ENCODE measurements around the gene STAT3.

Gene STAT3

DNA sequence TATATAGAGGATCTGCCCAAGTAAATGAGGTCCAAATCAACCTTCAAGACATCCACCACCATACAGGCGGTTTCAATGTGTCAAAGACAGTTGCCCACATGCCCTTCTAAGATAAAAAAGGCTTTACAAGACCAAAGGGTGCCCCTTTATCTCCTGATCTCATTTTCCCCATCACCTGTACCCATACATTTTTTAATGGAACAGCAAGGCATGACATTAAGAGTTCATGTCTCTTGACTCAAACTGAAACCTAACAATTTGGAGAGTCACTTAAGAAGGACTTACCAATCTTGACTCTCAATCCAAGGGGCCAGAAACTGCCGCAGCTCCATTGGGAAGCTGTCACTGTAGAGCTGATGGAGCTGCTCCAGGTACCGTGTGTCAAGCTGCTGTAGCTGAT, 40.1 kb downstream of the STAT3 start:
- no peaks in the 10 kb centered on the region for H3K27me3 ChIP-seq (ENCODE audit: control insufficient read depth, insufficient read depth, low read length)
- no peaks in the 10 kb centered on the region for H3K4me1 ChIP-seq (ENCODE audit: control insufficient read depth, insufficient read depth, low read length)
- peaks cover 9% of the 10 kb centered on the region for H3K36me3 ChIP-seq (ENCODE audit: control insufficient read depth, insufficient read depth, low read length)
- no peak overlapping the region for H3K4me3 ChIP-seq (ENCODE audit: low read length)
- H3K9me3 ChIP-seq (ENCODE audit: control insufficient read depth, low read length) = no peaks in the 10 kb centered on the region
- H3K9ac ChIP-seq (ENCODE audit: low read length) = no peak overlapping the region

DNA sequence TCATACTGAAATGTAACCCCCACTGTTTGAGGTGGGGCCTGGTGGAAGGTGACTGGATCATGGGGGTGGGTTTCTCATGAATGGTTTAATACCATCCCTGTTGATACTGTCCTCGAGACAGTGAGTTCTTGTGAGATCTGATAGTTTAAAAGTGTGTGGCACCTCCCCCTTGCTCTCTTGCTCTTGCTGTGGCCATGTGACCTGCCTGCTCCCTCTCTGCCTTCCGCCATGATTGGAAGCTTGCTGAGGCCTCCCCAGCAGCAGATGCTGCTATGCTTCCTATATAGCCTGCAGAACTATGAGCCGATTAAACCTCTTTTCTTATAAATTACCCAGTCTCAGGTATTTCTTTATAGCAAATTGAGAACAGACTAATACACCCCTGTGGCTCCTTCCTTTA, 40.6 kb downstream of the STAT3 start:
- Histone ChIP-seq H3K4me1 (ENCODE audit: control insufficient read depth, insufficient read depth, low read length) (no peaks in the 10 kb centered on the region), H3K36me3 (ENCODE audit: control insufficient read depth, insufficient read depth, low read length) (peaks cover 9% of the 10 kb centered on the region)

GRCh38 chr17:42347198-42347597, 41.0 kb downstream of the STAT3 start:
- H3K27me3 ChIP-seq (ENCODE audit: control insufficient read depth, insufficient read depth, low read length) = no peaks in the 10 kb centered on the region
- H3K4me1 ChIP-seq (ENCODE audit: control insufficient read depth, insufficient read depth, low read length) = no peaks in the 10 kb centered on the region
- no peaks in the 10 kb centered on the region for H3K9me3 ChIP-seq (ENCODE audit: control insufficient read depth, low read length)
- peaks cover 9% of the 10 kb centered on the region for H3K36me3 ChIP-seq (ENCODE audit: control insufficient read depth, insufficient read depth, low read length)
- no peak overlapping the region for H3K4me3 ChIP-seq (ENCODE audit: low read length)
- H3K9ac ChIP-seq (ENCODE audit: low read length) = no peak overlapping the region

More for the DNA sequence above, 40.6 kb downstream of the STAT3 start:
- H3K9ac ChIP-seq (ENCODE audit: low read length) = no peak overlapping the region
- no peaks in the 10 kb centered on the region for H3K27me3 ChIP-seq (ENCODE audit: control insufficient read depth, insufficient read depth, low read length)
- H3K9me3 ChIP-seq (ENCODE audit: control insufficient read depth, low read length) = no peaks in the 10 kb centered on the region
- no peak overlapping the region for H3K4me3 ChIP-seq (ENCODE audit: low read length)

GRCh38 chr17:42346481-42346880, 41.8 kb downstream of the STAT3 start:
- H3K9ac ChIP-seq (ENCODE audit: low read length) = no peak overlapping the region
- H3K4me3 ChIP-seq (ENCODE audit: low read length) = no peak overlapping the region
- H3K9me3 ChIP-seq (ENCODE audit: control insufficient read depth, low read length) = no peaks in the 10 kb centered on the region
- H3K4me1 ChIP-seq (ENCODE audit: control insufficient read depth, insufficient read depth, low read length) = no peaks in the 10 kb centered on the region
- peaks cover 9% of the 10 kb centered on the region for H3K36me3 ChIP-seq (ENCODE audit: control insufficient read depth, insufficient read depth, low read length)
- no peaks in the 10 kb centered on the region for H3K27me3 ChIP-seq (ENCODE audit: control insufficient read depth, insufficient read depth, low read length)

- Histone ChIP-seq H3K36me3 (ENCODE audit: control insufficient read depth, insufficient read depth, low read length) (peaks cover 9% of the 10 kb centered on the region), H3K9ac (ENCODE audit: low read length) (no peak overlapping the region), H3K4me1 (ENCODE audit: control insufficient read depth, insufficient read depth, low read length) (no peaks in the 10 kb centered on the region), H3K9me3 (ENCODE audit: control insufficient read depth, low read length) (no peaks in the 10 kb centered on the region), H3K27me3 (ENCODE audit: control insufficient read depth, insufficient read depth, low read length) (no peaks in the 10 kb centered on the region), H3K4me3 (ENCODE audit: low read length) (no peak overlapping the region)
These were observed 42.7 kb downstream of the STAT3 start for GRCh38 chr17:42345396-42346073.

DNA sequence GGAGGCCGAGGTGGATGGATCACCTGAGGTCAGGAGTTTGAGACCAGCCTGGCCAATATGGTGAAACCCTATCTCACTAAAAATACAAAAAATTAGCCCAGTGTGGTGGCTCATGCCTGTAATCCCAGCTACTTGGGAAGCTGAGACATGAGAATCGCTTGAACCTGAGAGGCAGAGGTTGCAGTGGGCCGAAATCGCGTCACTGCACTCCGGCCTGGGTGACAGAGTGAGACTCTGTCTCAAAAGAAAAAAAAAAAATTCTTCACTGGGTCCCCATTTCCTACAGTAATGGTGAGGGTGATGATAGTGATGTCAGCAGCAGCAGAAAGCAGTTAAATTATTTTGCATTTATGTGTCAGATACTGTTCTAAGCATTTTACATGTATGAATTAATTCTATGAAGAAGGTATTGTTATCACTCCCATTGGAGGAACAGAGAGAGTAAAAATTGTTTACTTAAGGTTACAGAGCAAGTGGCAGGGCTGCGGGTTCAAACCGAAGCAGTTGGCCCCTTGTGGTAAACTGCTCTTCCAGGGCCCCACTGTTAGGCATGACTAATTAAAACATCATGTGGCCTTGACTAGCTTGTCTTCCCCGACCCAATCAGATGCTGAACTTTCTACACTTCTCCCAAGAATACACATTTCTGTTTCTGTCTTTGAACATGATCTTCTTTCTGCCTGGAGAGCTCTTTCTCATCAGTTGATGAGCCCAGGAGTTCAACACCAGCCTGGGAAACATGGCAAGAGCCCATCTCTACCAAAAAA, 45.8 kb downstream of the STAT3 start:
- no peak overlapping the region for H3K9ac ChIP-seq (ENCODE audit: low read length)
- H3K4me1 ChIP-seq (ENCODE audit: control insufficient read depth, insufficient read depth, low read length) = no peaks in the 10 kb centered on the region
- no peaks in the 10 kb centered on the region for H3K27me3 ChIP-seq (ENCODE audit: control insufficient read depth, insufficient read depth, low read length)
- peaks cover 14% of the 10 kb centered on the region for H3K36me3 ChIP-seq (ENCODE audit: control insufficient read depth, insufficient read depth, low read length)
- no peak overlapping the region for H3K4me3 ChIP-seq (ENCODE audit: low read length)
- no peaks in the 10 kb centered on the region for H3K9me3 ChIP-seq (ENCODE audit: control insufficient read depth, low read length)

- Histone ChIP-seq H3K4me1 (ENCODE audit: control insufficient read depth, insufficient read depth, low read length) (no peaks in the 10 kb centered on the region), H3K4me3 (ENCODE audit: low read length) (no peak overlapping the region), H3K27me3 (ENCODE audit: control insufficient read depth, insufficient read depth, low read length) (no peaks in the 10 kb centered on the region), H3K36me3 (ENCODE audit: control insufficient read depth, insufficient read depth, low read length) (peaks cover 13% of the 10 kb centered on the region), H3K9me3 (ENCODE audit: control insufficient read depth, low read length) (no peaks in the 10 kb centered on the region), H3K9ac (ENCODE audit: low read length) (no peak overlapping the region)
These were observed 46.7 kb downstream of the STAT3 start for GRCh38 chr17:42341568-42341967.

GRCh38 chr17:42340691-42341127, 47.5 kb downstream of the STAT3 start:
- peaks cover 4% of the 10 kb centered on the region for H3K36me3 ChIP-seq (ENCODE audit: control insufficient read depth, insufficient read depth, low read length)

GRCh38 chr17:42339221-42339620, 49.0 kb downstream of the STAT3 start:
- Histone ChIP-seq H3K9me3 (ENCODE audit: control insufficient read depth, low read length) (no peaks in the 10 kb centered on the region), H3K27me3 (ENCODE audit: control insufficient read depth, insufficient read depth, low read length) (no peaks in the 10 kb centered on the region), H3K4me3 (ENCODE audit: low read length) (no peak overlapping the region), H3K4me1 (ENCODE audit: control insufficient read depth, insufficient read depth, low read length) (no peaks in the 10 kb centered on the region), H3K36me3 (ENCODE audit: control insufficient read depth, insufficient read depth, low read length) (peaks cover 4% of the 10 kb centered on the region), H3K9ac (ENCODE audit: low read length) (no peak overlapping the region)

More at GRCh38 chr17:42340691-42341127, 47.5 kb downstream of the STAT3 start:
- H3K27me3 ChIP-seq (ENCODE audit: control insufficient read depth, insufficient read depth, low read length) = no peaks in the 10 kb centered on the region
- no peak overlapping the region for H3K4me3 ChIP-seq (ENCODE audit: low read length)
- H3K9me3 ChIP-seq (ENCODE audit: control insufficient read depth, low read length) = no peaks in the 10 kb centered on the region
- H3K4me1 ChIP-seq (ENCODE audit: control insufficient read depth, insufficient read depth, low read length) = no peaks in the 10 kb centered on the region
- H3K9ac ChIP-seq (ENCODE audit: low read length) = no peak overlapping the region

DNA sequence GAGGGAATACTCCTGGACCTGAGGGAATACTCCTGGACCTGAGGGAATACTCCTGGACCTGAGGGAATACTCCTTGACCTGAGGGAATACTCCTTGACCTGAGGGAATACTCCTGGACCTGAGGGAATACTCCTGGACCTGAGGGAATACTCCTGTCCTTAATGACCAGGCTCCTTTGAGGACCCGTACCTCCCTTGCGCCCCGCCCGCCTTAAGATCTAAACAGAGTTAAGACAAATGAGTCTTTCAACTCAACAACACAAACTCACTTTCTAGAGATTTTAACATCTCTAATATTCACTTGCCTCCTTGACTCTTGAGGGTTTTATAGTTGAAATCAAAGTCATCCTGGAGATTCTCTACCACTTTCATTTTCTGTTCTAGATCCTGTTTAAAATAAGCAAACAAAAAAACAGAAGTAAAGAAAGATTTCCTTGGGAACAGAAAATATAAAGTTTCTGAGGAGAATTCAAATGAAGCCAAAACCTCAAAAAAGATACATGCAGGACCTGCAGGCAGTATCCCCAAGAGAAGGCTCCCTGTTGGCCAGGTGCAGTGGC, 49.7 kb downstream of the STAT3 start:
- H3K27me3 ChIP-seq (ENCODE audit: control insufficient read depth, insufficient read depth, low read length) = no peaks in the 10 kb centered on the region
- no peaks in the 10 kb centered on the region for H3K9me3 ChIP-seq (ENCODE audit: control insufficient read depth, low read length)
- no peak overlapping the region for H3K4me3 ChIP-seq (ENCODE audit: low read length)
- H3K4me1 ChIP-seq (ENCODE audit: control insufficient read depth, insufficient read depth, low read length) = no peaks in the 10 kb centered on the region
- no peak overlapping the region for H3K9ac ChIP-seq (ENCODE audit: low read length)
- peaks cover 9% of the 10 kb centered on the region for H3K36me3 ChIP-seq (ENCODE audit: control insufficient read depth, insufficient read depth, low read length)

- Histone ChIP-seq H3K27me3 (ENCODE audit: control insufficient read depth, insufficient read depth, low read length) (no peaks in the 10 kb centered on the region), H3K4me1 (ENCODE audit: control insufficient read depth, insufficient read depth, low read length) (no peaks in the 10 kb centered on the region), H3K36me3 (ENCODE audit: control insufficient read depth, insufficient read depth, low read length) (peaks cover 9% of the 10 kb centered on the region), H3K4me3 (ENCODE audit: low read length) (no peak overlapping the region), H3K9me3 (ENCODE audit: control insufficient read depth, low read length) (no peaks in the 10 kb centered on the region), H3K9ac (ENCODE audit: low read length) (no peak overlapping the region)
These were observed 50.8 kb downstream of the STAT3 start for GRCh38 chr17:42337442-42337841.

- Histone ChIP-seq H3K4me1 (ENCODE audit: control insufficient read depth, insufficient read depth, low read length) (no peaks in the 10 kb centered on the region), H3K27me3 (ENCODE audit: control insufficient read depth, insufficient read depth, low read length) (no peaks in the 10 kb centered on the region), H3K36me3 (ENCODE audit: control insufficient read depth, insufficient read depth, low read length) (peaks cover 9% of the 10 kb centered on the region), H3K9me3 (ENCODE audit: control insufficient read depth, low read length) (no peaks in the 10 kb centered on the region), H3K9ac (ENCODE audit: low read length) (no peak overlapping the region), H3K4me3 (ENCODE audit: low read length) (no peak overlapping the region)
These were observed 53.6 kb downstream of the STAT3 start for GRCh38 chr17:42334677-42335076.
